ENCODE results near the gene DCAF11. TPM values are rescaled to one million over a fixed set of nuclear protein-coding genes. Genes with fewer than 3 reads are reported as not detected.
A peak's percentile ranks its signal among the peaks of the same experiment; 100 is the strongest.

Gene DCAF11
- total and polyA plus RNA-seq, 2 donors, result 34.0 to 52.5 TPM

GRCh38 chr14:24084440-24084839, 30.1 kb upstream of the DCAF11 start:
- no peak overlapping the region for H3K27ac ChIP-seq (ENCODE audit: low read depth)
- no peak for DNase-seq (ENCODE audit: extremely low spot score)
- H3K36me3 ChIP-seq (ENCODE audit: insufficient read depth), result no peaks in the 10 kb centered on the region
- no peaks in the 10 kb centered on the region for H3K4me1 ChIP-seq (ENCODE audit: insufficient read depth)
- no peak overlapping the region for H3K4me3 ChIP-seq (ENCODE audit: low read depth, low read length)
- 95% methylated on average over 2 of the region's 2 CpGs for whole genome bisulfite sequencing

GRCh38 chr14:24085215-24085614, 29.4 kb upstream of the DCAF11 start:
- no peaks in the 10 kb centered on the region for H3K36me3 ChIP-seq (ENCODE audit: insufficient read depth)
- H3K4me1 ChIP-seq (ENCODE audit: insufficient read depth), result no peaks in the 10 kb centered on the region
- H3K27ac ChIP-seq (ENCODE audit: low read depth), result no peak overlapping the region
- WGBS, result 92% methylated on average over 3 of the region's 3 CpGs
- no peak overlapping the region for H3K4me3 ChIP-seq (ENCODE audit: low read depth, low read length)
- no peak for DNase-seq (ENCODE audit: extremely low spot score)

- Histone ChIP-seq H3K4me3 (ENCODE audit: low read depth, low read length) (no peak overlapping the region), H3K4me1 (ENCODE audit: insufficient read depth) (no peaks in the 10 kb centered on the region), H3K36me3 (ENCODE audit: insufficient read depth) (no peaks in the 10 kb centered on the region), H3K27ac (ENCODE audit: low read depth) (no peak overlapping the region)
- no peak for DNase-seq (ENCODE audit: extremely low spot score)
- WGBS, result 69% methylated on average over 3 of the region's 3 CpGs
Observed at GRCh38 chr14:24086193-24086955, 28.2 kb upstream of the DCAF11 start.

GRCh38 chr14:24087004-24087403, 27.6 kb upstream of the DCAF11 start:
- H3K4me3 ChIP-seq (ENCODE audit: low read depth, low read length), result no peak overlapping the region
- no peaks in the 10 kb centered on the region for H3K4me1 ChIP-seq (ENCODE audit: insufficient read depth)
- no peaks in the 10 kb centered on the region for H3K36me3 ChIP-seq (ENCODE audit: insufficient read depth)
- WGBS, result 92% methylated on average over 1 of the region's 1 CpG
- H3K27ac ChIP-seq (ENCODE audit: low read depth), result no peak overlapping the region
- no peak for DNase-seq (ENCODE audit: extremely low spot score)

GRCh38 chr14:24088095-24088494, 26.5 kb upstream of the DCAF11 start:
- WGBS, result 88% methylated on average over 2 of the region's 2 CpGs
- Histone ChIP-seq H3K4me1 (ENCODE audit: insufficient read depth) (no peaks in the 10 kb centered on the region), H3K36me3 (ENCODE audit: insufficient read depth) (no peaks in the 10 kb centered on the region), H3K4me3 (ENCODE audit: low read depth, low read length) (no peak overlapping the region), H3K27ac (ENCODE audit: low read depth) (no peak overlapping the region)
- DNase-seq (ENCODE audit: extremely low spot score), result no peak

GRCh38 chr14:24089890-24090289, 24.7 kb upstream of the DCAF11 start:
- WGBS, result 79% methylated on average over 6 of the region's 6 CpGs
- DNase-seq (ENCODE audit: extremely low spot score), result no peak
- Histone ChIP-seq H3K4me3 (ENCODE audit: low read depth, low read length) (no peak overlapping the region), H3K36me3 (ENCODE audit: insufficient read depth) (no peaks in the 10 kb centered on the region), H3K4me1 (ENCODE audit: insufficient read depth) (no peaks in the 10 kb centered on the region), H3K27ac (ENCODE audit: low read depth) (no peak overlapping the region)

- DNase-seq (ENCODE audit: extremely low spot score), result no peak
- Histone ChIP-seq H3K36me3 (ENCODE audit: insufficient read depth) (no peaks in the 10 kb centered on the region), H3K4me1 (ENCODE audit: insufficient read depth) (no peaks in the 10 kb centered on the region), H3K4me3 (ENCODE audit: low read depth, low read length) (no peak overlapping the region), H3K27ac (ENCODE audit: low read depth) (no peak overlapping the region)
Observed at GRCh38 chr14:24092110-24092504, 22.5 kb upstream of the DCAF11 start.

- 74% methylated on average over 4 of the region's 4 CpGs for WGBS
- no peak overlapping the region for H3K27ac ChIP-seq (ENCODE audit: low read depth)
- H3K36me3 ChIP-seq (ENCODE audit: insufficient read depth), result no peaks in the 10 kb centered on the region
- no peaks in the 10 kb centered on the region for H3K4me1 ChIP-seq (ENCODE audit: insufficient read depth)
- H3K4me3 ChIP-seq (ENCODE audit: low read depth, low read length), result no peak overlapping the region
- no peak for DNase-seq (ENCODE audit: extremely low spot score)
Observed at GRCh38 chr14:24092505-24093206, 21.9 kb upstream of the DCAF11 start.

GRCh38 chr14:24093207-24093900, 21.2 kb upstream of the DCAF11 start:
- 80% methylated on average over 19 of the region's 19 CpGs for WGBS
- Histone ChIP-seq H3K4me1 (ENCODE audit: insufficient read depth) (no peaks in the 10 kb centered on the region), H3K27ac (ENCODE audit: low read depth) (peak overlapping the region; percentile 67), H3K36me3 (ENCODE audit: insufficient read depth) (no peaks in the 10 kb centered on the region), H3K4me3 (ENCODE audit: low read depth, low read length) (no peak overlapping the region)
- no peak for DNase-seq (ENCODE audit: extremely low spot score)

GRCh38 chr14:24093901-24094840, 20.4 kb upstream of the DCAF11 start, which contains the start of gene PCK2:
TSS of gene PCK2 (plus strand) at chr14:24094311. CDS start at chr14:24094406, 95 bp downstream.
- no peaks in the 10 kb centered on the region for H3K36me3 ChIP-seq (ENCODE audit: insufficient read depth)
- H3K4me3 ChIP-seq (ENCODE audit: low read depth, low read length), result peak within 1 kb of the TSS; percentile 80
- peak; percentile 48 for DNase-seq (ENCODE audit: extremely low spot score)
- under 1% methylated on average over 68 of the region's 68 CpGs for WGBS
- H3K4me1 ChIP-seq (ENCODE audit: insufficient read depth), result no peaks in the 10 kb centered on the region
- H3K27ac ChIP-seq (ENCODE audit: low read depth), result peak within 1 kb of the TSS; percentile 96

- H3K4me3 ChIP-seq (ENCODE audit: low read depth, low read length), result peak overlapping the region; percentile 80
- no peaks in the 10 kb centered on the region for H3K4me1 ChIP-seq (ENCODE audit: insufficient read depth)
- no peaks in the 10 kb centered on the region for H3K36me3 ChIP-seq (ENCODE audit: insufficient read depth)
- 25% methylated on average over 14 of the region's 14 CpGs for WGBS
- DNase-seq (ENCODE audit: extremely low spot score), result no peak
- H3K27ac ChIP-seq (ENCODE audit: low read depth), result peak overlapping the region; percentile 96
Observed at GRCh38 chr14:24094841-24095270, 19.7 kb upstream of the DCAF11 start.

- peak overlapping the region; percentile 80 for H3K4me3 ChIP-seq (ENCODE audit: low read depth, low read length)
- no peaks in the 10 kb centered on the region for H3K36me3 ChIP-seq (ENCODE audit: insufficient read depth)
- H3K27ac ChIP-seq (ENCODE audit: low read depth), result peak overlapping the region; percentile 96
- 60% methylated on average over 12 of the region's 12 CpGs for WGBS
- H3K4me1 ChIP-seq (ENCODE audit: insufficient read depth), result no peaks in the 10 kb centered on the region
- no peak for DNase-seq (ENCODE audit: extremely low spot score)
Observed at GRCh38 chr14:24095271-24096068, 19.1 kb upstream of the DCAF11 start.

All from urinary bladder (tissue), 4 donors.